HFF-Myc (cell line): ENCODE measurements around the gene FNBP1L.
"Not testable (repeated sequence)": the region's sequence is repeated elsewhere in the genome, so short reads cannot be mapped to it uniquely, and the experiment has no call there.

Experiments used
- DNase-seq: peaks from one replicate; pipeline ENCODE4 v3.0.0-alpha.2; 2011; ENCODE audit warnings: low read depth; ENCODE audit errors: extremely low read depth
- H3K4me3 ChIP-seq: replicated peaks from 2 replicates; pipeline ENCODE4 v1.5.1; 2011; ENCODE audit warnings: low read depth, mild to moderate bottlenecking, control low read depth, low read length
- TF ChIP-seq, protein P1 (sequence below): IDR thresholded peaks from 2 replicates; pipeline ENCODE4 v1.5.1; 2012; ENCODE audit warnings: mild to moderate bottlenecking, low read depth, low read length, control low read depth; ENCODE audit errors: missing control alignments

The FNBP1L gene

GRCh38 chr1:93549811-93550210 lies 101.9 kb downstream of the FNBP1L start:
- no peak for DNase-seq
- no peak overlapping the region for H3K4me3 ChIP-seq
- TF ChIP-seq, protein P1, sequence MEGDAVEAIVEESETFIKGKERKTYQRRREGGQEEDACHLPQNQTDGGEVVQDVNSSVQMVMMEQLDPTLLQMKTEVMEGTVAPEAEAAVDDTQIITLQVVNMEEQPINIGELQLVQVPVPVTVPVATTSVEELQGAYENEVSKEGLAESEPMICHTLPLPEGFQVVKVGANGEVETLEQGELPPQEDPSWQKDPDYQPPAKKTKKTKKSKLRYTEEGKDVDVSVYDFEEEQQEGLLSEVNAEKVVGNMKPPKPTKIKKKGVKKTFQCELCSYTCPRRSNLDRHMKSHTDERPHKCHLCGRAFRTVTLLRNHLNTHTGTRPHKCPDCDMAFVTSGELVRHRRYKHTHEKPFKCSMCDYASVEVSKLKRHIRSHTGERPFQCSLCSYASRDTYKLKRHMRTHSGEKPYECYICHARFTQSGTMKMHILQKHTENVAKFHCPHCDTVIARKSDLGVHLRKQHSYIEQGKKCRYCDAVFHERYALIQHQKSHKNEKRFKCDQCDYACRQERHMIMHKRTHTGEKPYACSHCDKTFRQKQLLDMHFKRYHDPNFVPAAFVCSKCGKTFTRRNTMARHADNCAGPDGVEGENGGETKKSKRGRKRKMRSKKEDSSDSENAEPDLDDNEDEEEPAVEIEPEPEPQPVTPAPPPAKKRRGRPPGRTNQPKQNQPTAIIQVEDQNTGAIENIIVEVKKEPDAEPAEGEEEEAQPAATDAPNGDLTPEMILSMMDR = no peak

DNA sequence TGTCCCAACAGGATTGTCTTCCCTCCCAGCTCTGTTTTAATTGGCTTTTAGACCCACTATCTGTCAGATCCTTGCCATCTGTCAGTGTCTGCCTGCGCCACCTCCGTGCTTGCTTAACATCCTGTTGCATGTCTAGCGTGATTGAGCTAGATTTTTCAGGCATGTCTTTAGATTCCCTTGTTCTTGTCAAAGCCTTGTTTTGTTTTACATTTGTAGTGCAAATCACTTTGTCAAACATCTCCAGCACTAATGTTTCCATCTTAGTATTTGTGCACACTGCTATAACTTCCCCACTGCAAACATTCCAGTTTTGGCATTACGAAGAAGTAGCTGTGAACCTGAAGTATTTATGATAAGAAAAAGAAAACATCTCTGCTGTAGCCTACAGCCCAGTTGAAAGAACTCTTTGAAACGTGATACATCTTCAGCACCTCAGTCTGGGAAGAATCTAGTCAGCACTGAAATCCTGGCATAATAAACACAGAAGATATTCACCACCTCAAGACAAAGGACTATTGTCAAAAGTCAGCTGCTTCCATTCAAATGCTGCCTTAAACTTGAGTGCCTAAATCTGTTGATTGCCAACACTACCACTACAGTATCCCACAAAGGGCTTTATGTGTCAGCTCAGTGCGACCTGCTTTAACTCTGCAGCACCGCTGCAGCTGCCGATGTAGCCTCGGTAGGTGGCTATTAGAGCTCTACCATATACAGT lies 105.0 kb downstream of the FNBP1L start:
- TF ChIP-seq, protein P1 = no peak
- no peak for DNase-seq
- H3K4me3 ChIP-seq = no peak overlapping the region

DNA sequence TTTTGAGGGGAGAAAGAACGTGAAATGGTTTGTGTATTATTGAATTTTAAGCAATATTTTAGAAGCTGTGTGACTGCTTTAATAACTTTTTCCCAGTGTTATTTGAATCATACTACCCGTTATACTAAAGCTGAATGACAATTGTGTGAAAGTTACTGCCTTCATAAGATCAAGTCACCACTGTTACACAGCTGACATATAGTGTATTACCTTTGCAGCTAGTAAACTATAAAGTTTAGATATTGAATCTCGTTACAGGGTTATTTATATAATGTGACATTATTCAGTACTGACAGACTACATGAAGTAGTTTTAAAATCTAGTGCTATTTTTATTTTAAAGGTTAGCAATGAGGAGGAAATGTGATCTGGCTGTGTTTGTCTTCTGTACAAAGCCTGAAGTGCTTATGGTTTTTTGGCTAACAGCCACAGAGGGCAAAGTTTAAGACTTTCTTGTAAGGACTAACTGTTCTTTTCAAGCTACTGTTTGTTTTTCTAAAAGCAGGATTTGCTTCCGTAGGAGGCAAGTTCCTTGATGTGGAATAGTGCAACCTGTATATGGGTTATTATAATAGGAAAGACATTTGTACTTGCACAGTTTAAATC lies 106.1 kb downstream of the FNBP1L start:
- not testable (repeated sequence) for DNase-seq, H3K4me3 ChIP-seq

GRCh38 chr1:93554883-93555872 lies 107.3 kb downstream of the FNBP1L start:
- TF ChIP-seq, protein P1 = no peak
- no peak for DNase-seq
- no peak overlapping the region for H3K4me3 ChIP-seq

DNA sequence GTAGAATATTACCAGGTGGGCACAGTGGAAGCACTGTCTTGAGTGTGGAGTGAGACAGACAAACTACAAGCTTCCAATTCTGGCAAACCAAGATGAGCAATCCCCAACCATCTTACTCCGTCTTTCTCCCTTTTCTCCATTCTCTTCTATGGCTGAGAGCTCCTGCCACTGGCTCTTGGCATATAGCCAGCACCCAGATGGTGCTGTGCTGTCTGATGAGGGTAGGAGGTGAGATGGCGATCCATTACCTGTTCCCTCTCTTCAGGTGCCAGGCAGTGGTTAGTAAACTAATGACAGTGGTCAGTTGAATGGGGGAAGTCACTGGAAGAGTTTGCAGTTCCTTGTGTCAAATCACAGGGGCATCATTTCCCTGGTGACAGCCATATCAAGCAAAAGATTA lies 108.4 kb downstream of the FNBP1L start:
- TF ChIP-seq, protein P1 = no peak
- no peak for DNase-seq
- no peak overlapping the region for H3K4me3 ChIP-seq

- TF ChIP-seq, protein P1 = no peak
- no peak overlapping the region for H3K4me3 ChIP-seq
- DNase-seq = no peak
These were observed 111.1 kb downstream of the FNBP1L start for GRCh38 chr1:93559045-93559444.

- no peak overlapping the region for H3K4me3 ChIP-seq
- DNase-seq = no peak
- TF ChIP-seq, protein P1 = no peak
These were observed 111.8 kb downstream of the FNBP1L start for GRCh38 chr1:93559695-93560094.
